Measurements from ENCODE around the gene S100A5.

The S100A5 gene

DNA sequence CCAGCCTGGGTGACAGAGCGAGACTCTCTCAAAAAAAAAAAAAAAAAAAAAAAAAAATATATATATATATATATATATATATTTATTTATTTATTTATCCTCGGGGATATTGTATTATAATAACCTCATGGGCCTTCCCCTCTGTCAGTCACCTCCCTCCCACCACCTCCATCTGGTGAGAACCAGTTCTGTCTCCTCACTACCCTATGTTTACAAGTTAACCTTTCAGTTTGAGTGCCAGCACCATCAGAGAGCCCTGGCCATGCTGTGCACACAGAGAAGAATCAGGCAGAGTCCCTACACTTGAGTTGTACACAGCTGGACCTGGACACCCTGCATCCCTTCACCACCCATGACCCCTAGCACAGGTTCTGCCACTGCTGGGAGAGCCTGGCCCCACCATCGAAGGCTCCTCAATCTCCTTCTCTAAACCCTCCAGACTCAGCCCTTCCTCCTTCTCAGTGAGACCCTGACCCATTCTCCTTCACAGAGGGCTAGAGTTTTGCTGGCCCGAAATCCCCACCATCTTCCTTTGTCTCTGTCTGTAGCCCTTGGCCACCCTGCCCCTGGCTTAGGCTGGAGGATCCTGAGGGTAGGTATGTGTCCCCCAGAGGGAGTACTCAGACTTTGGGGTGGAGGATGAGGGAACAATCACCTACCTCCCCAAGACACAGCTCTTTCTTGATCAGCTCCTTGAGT is 1.2 kb downstream of the S100A5 start:
- DNase-seq (ENCODE audit: low read depth): no peak
- no peak overlapping the region for H3K4me3 ChIP-seq (ENCODE audit: low read depth, low read length)
- TF ChIP-seq CTCF (IDR thresholded peaks at IDR 0.05; ENCODE audit: control insufficient read depth, extremely low read depth, insufficient read depth): no peak

- no peak for TF ChIP-seq CTCF (IDR thresholded peaks at IDR 0.05; ENCODE audit: control insufficient read depth, extremely low read depth, insufficient read depth)
- H3K4me3 ChIP-seq (ENCODE audit: low read depth, low read length): no peak overlapping the region
- DNase-seq (ENCODE audit: low read depth): no peak
Observed at GRCh38 chr1:153538315-153538821, 2.4 kb downstream of the S100A5 start.

GRCh38 chr1:153537376-153537730 is 3.4 kb downstream of the S100A5 start:
- DNase-seq (ENCODE audit: low read depth): no peak
- TF ChIP-seq CTCF (IDR thresholded peaks at IDR 0.05; ENCODE audit: control insufficient read depth, extremely low read depth, insufficient read depth): no peak
- no peak overlapping the region for H3K4me3 ChIP-seq (ENCODE audit: low read depth, low read length)

- no peak for TF ChIP-seq CTCF (IDR thresholded peaks at IDR 0.05; ENCODE audit: control insufficient read depth, extremely low read depth, insufficient read depth)
- DNase-seq (ENCODE audit: low read depth): no peak
- no peak overlapping the region for H3K4me3 ChIP-seq (ENCODE audit: low read depth, low read length)
Observed at GRCh38 chr1:153536671-153537375, 3.9 kb downstream of the S100A5 start.

DNA sequence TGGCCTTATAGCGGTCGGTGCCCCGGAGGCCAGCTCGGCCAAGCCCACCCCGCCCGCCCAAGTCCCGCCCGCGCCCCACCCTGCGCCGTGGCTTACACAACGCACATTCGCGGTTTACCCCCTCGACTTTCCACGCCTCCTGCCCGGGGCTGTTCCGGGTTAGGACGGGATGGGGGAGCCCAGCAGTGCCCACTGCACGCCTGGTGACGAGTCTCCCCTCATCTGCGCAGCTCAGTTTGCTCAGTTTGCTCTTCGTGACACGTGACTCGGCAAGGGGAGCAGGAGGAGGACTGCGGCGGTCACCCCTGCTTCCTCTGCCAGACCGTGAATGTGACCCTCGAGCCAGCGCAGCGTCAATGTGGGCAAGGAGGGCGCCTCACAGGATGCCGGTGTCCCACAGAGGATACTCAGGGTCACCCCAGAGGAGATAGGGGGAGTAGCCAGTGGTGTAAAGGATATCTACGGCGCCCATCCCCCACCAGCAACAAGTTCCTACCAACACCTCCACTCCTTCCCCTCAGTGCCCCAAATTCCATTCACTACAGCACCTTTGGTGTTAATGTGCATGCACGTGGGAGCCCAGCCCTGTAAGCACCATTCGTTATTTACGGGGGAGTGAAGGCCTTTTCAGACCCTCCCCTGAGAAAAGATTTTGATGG is 4.6 kb downstream of the S100A5 start:
- TF ChIP-seq CTCF (IDR thresholded peaks at IDR 0.05; ENCODE audit: control insufficient read depth, extremely low read depth, insufficient read depth): no peak
- DNase-seq (ENCODE audit: low read depth): no peak
- no peak overlapping the region for H3K4me3 ChIP-seq (ENCODE audit: low read depth, low read length)

- TF ChIP-seq CTCF (IDR thresholded peaks at IDR 0.05; ENCODE audit: control insufficient read depth, extremely low read depth, insufficient read depth): no peak
- DNase-seq (ENCODE audit: low read depth): no peak
- H3K4me3 ChIP-seq (ENCODE audit: low read depth, low read length): no peak within 1 kb of the TSS
Observed at GRCh38 chr1:153535242-153536011, 5.3 kb downstream of the S100A5 start, which contains the start of gene S100A6. Gene S100A6 (minus strand): TSS chr1:153535991. CDS start chr1:153535339, 652 bp downstream.
